ENCODE data around the gene FAM124B. TPM values are rescaled to one million over a fixed set of nuclear protein-coding genes. Genes with fewer than 3 reads are reported as not detected.

The FAM124B gene
- polyA plus RNA-seq, 1 of the 3 experiments (the other 2 are of a cell fraction): not detected

GRCh38 chr2:224343226-224343625, 58.7 kb downstream of the FAM124B start:
- no peaks in the 10 kb centered on the region for H3K27me3 ChIP-seq (ENCODE audit: insufficient read depth)
- no peak overlapping the region for H2AFZ ChIP-seq (ENCODE audit: low read depth)
- no peaks in the 10 kb centered on the region for H3K36me3 ChIP-seq (replicated peaks in 1 of 2; ENCODE audit: control insufficient read depth in 1 of 2, insufficient read depth in 2 of 2, low read length in 1 of 2)
- TF ChIP-seq, protein P1, sequence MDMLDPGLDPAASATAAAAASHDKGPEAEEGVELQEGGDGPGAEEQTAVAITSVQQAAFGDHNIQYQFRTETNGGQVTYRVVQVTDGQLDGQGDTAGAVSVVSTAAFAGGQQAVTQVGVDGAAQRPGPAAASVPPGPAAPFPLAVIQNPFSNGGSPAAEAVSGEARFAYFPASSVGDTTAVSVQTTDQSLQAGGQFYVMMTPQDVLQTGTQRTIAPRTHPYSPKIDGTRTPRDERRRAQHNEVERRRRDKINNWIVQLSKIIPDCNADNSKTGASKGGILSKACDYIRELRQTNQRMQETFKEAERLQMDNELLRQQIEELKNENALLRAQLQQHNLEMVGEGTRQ (IDR thresholded peaks at IDR 0.05; ENCODE audit: borderline replicate concordance, low read depth, low read length): no peak
- TF ChIP-seq RFX5 (IDR thresholded peaks at IDR 0.05; ENCODE audit: low read length) (no peak), PBX3 (IDR thresholded peaks at IDR 0.05) (no peak), POLR2AphosphoS5 (IDR thresholded peaks at IDR 0.05; ENCODE audit: low read depth, low read length) (no peak), FOXJ3 (CRISPR knock-in tag; IDR thresholded peaks at IDR 0.05) (no peak), EP300 (IDR thresholded peaks at IDR 0.05; ENCODE audit: borderline replicate concordance in 1 of 2, low read depth in 1 of 2, low read length in 1 of 2) (no peak), NRF1 (IDR thresholded peaks at IDR 0.05; ENCODE audit: low read depth, low read length) (no peak), TAF1 (IDR thresholded peaks at IDR 0.05; ENCODE audit: borderline replicate concordance, low read depth, low read length) (no peak), MAX (IDR thresholded peaks at IDR 0.05; ENCODE audit: low read depth) (no peak), CHD2 (IDR thresholded peaks at IDR 0.05; ENCODE audit: low read length, partially characterized antibody) (no peak), MXI1 (IDR thresholded peaks at IDR 0.05; ENCODE audit: low read depth, low read length) (no peak), TEAD4 (IDR thresholded peaks at IDR 0.05; ENCODE audit: borderline replicate concordance, insufficient read depth) (no peak), GABPA (IDR thresholded peaks at IDR 0.05; ENCODE audit: low read depth) (no peak), MEF2A (IDR thresholded peaks at IDR 0.05; ENCODE audit: borderline replicate concordance, low read depth) (no peak), NFIC (IDR thresholded peaks at IDR 0.05; ENCODE audit: borderline replicate concordance) (no peak), FOXM1 (IDR thresholded peaks at IDR 0.05; ENCODE audit: low read depth) (no peak), FOSL2 (IDR thresholded peaks at IDR 0.05; ENCODE audit: borderline replicate concordance, low read depth) (no peak), EZH2phosphoT487 (IDR thresholded peaks at IDR 0.05; ENCODE audit: borderline replicate concordance, low read depth) (no peak)
- TF ChIP-seq, protein P2, sequence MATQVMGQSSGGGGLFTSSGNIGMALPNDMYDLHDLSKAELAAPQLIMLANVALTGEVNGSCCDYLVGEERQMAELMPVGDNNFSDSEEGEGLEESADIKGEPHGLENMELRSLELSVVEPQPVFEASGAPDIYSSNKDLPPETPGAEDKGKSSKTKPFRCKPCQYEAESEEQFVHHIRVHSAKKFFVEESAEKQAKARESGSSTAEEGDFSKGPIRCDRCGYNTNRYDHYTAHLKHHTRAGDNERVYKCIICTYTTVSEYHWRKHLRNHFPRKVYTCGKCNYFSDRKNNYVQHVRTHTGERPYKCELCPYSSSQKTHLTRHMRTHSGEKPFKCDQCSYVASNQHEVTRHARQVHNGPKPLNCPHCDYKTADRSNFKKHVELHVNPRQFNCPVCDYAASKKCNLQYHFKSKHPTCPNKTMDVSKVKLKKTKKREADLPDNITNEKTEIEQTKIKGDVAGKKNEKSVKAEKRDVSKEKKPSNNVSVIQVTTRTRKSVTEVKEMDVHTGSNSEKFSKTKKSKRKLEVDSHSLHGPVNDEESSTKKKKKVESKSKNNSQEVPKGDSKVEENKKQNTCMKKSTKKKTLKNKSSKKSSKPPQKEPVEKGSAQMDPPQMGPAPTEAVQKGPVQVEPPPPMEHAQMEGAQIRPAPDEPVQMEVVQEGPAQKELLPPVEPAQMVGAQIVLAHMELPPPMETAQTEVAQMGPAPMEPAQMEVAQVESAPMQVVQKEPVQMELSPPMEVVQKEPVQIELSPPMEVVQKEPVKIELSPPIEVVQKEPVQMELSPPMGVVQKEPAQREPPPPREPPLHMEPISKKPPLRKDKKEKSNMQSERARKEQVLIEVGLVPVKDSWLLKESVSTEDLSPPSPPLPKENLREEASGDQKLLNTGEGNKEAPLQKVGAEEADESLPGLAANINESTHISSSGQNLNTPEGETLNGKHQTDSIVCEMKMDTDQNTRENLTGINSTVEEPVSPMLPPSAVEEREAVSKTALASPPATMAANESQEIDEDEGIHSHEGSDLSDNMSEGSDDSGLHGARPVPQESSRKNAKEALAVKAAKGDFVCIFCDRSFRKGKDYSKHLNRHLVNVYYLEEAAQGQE (IDR thresholded peaks at IDR 0.05; ENCODE audit: low read depth, low read length): no peak
- TF ChIP-seq, protein P3, sequence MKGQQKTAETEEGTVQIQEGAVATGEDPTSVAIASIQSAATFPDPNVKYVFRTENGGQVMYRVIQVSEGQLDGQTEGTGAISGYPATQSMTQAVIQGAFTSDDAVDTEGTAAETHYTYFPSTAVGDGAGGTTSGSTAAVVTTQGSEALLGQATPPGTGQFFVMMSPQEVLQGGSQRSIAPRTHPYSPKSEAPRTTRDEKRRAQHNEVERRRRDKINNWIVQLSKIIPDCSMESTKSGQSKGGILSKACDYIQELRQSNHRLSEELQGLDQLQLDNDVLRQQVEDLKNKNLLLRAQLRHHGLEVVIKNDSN (IDR thresholded peaks at IDR 0.05; ENCODE audit: borderline replicate concordance, low read depth): no peak
- 65% methylated on average over 4 of the region's 4 CpGs for WGBS (ENCODE audit: low lambda C conversion rate)
- ChIA-PET POLR2A (no interaction called here), CTCF (interaction anchor here (0.6 to 2.4 kb wide), 5 partner anchors 15 to 375 kb away, joined by 3 to 7 read pairs (median 4); no protein-coding TSS in a partner anchor)
- H4K20me1 ChIP-seq (ENCODE audit: insufficient read depth): no peaks in the 10 kb centered on the region
- no peaks in the 10 kb centered on the region for H3K9me2 ChIP-seq
- no peaks in the 10 kb centered on the region for H3K79me2 ChIP-seq (ENCODE audit: insufficient read depth)
- no peak overlapping the region for H3K27ac ChIP-seq (ENCODE audit: low read depth in 2 of 2, low read length in 1 of 2)
- peaks cover 3% of the 10 kb centered on the region for H3F3A ChIP-seq (replicated peaks; ENCODE audit: insufficient read depth)
- H3K4me1 ChIP-seq (ENCODE audit: control insufficient read depth in 1 of 2, insufficient read depth in 2 of 2, low read depth in 1 of 2, low read length in 1 of 2): peaks cover 0 to 18% of the 10 kb centered on the region in 2 experiments; a peak in 2 of 4 replicates
- no peak for DNase-seq
- H3K4me3 ChIP-seq (ENCODE audit: low read depth in 2 of 2, low read length in 1 of 2): no peak overlapping the region
- H3K9ac ChIP-seq: no peak overlapping the region
- H3K4me2 ChIP-seq: no peak overlapping the region
- H3K9me3 ChIP-seq: no peaks in the 10 kb centered on the region
